Right lung (tissue), 5 donors: ENCODE measurements around the gene EYS. TPM values are rescaled to one million over a fixed set of nuclear protein-coding genes. Genes with fewer than 3 reads are reported as not detected.

Experiments used
- DNase-seq, 2 donors: peaks; one replicate each; pipeline ENCODE4 v3.0.0-alpha.2; 2013
- polyA plus RNA-seq, 5 donors: library from polyadenylated mRNA; unstranded; fragments of 120-200 nt; gene quantifications; one replicate each; pipeline versions ENCODE4 v1.2.1 to v1.2.3, GENCODE V29; 2013; ENCODE audit warnings: inconsistent platforms in 1 of 5, low replicate concordance in 1 of 5; ENCODE audit not compliant: insufficient read length in 5 of 5, insufficient read depth in 1 of 5

EYS gene
- polyA plus RNA-seq, 5 donors, result 0.28 to 0.72 (median 0.54) TPM

- DNase-seq, result no peak
Measured at GRCh38 chr6:64983089-64983488, 723.9 kb downstream of the EYS start.

GRCh38 chr6:64973142-64973541, 733.9 kb downstream of the EYS start:
- DNase-seq, result no peak

GRCh38 chr6:64969139-64969538, 737.9 kb downstream of the EYS start:
- no peak for DNase-seq

GRCh38 chr6:64955435-64955848, 751.6 kb downstream of the EYS start:
- DNase-seq, result no peak

- DNase-seq, result no peak
Measured at GRCh38 chr6:64949257-64949656, 757.8 kb downstream of the EYS start.

GRCh38 chr6:64948261-64948660, 758.8 kb downstream of the EYS start:
- DNase-seq, result no peak

GRCh38 chr6:64945450-64945849, 761.6 kb downstream of the EYS start:
- DNase-seq, result no peak

GRCh38 chr6:64932486-64932885, 774.5 kb downstream of the EYS start:
- no peak for DNase-seq

GRCh38 chr6:64930681-64931080, 776.3 kb downstream of the EYS start:
- DNase-seq, result no peak

GRCh38 chr6:64926051-64926450, 781.0 kb downstream of the EYS start:
- no peak for DNase-seq

GRCh38 chr6:64920257-64920656, 786.8 kb downstream of the EYS start:
- DNase-seq, result no peak

- no peak for DNase-seq
Measured at GRCh38 chr6:64914124-64914523, 792.9 kb downstream of the EYS start.

GRCh38 chr6:64912966-64913365, 794.1 kb downstream of the EYS start:
- DNase-seq, result peak; percentile 12 to 13

- DNase-seq, result no peak
Measured at GRCh38 chr6:64908104-64908503, 798.9 kb downstream of the EYS start.

- DNase-seq, result no peak
Measured at GRCh38 chr6:64904616-64905015, 802.4 kb downstream of the EYS start.

- DNase-seq, result no peak
Measured at GRCh38 chr6:64902596-64902995, 804.4 kb downstream of the EYS start.

GRCh38 chr6:64896939-64897338, 810.1 kb downstream of the EYS start:
- DNase-seq, result no peak

GRCh38 chr6:64895945-64896344, 811.1 kb downstream of the EYS start:
- DNase-seq, result no peak

GRCh38 chr6:64890609-64891008, 816.4 kb downstream of the EYS start:
- DNase-seq, result no peak

- no peak for DNase-seq
Measured at GRCh38 chr6:64889144-64889543, 817.9 kb downstream of the EYS start.

GRCh38 chr6:64874776-64875175, 832.2 kb downstream of the EYS start:
- no peak for DNase-seq

GRCh38 chr6:64872633-64873032, 834.4 kb downstream of the EYS start:
- no peak for DNase-seq

- no peak for DNase-seq
Measured at GRCh38 chr6:64861039-64861651, 845.9 kb downstream of the EYS start.

- no peak for DNase-seq
Measured at GRCh38 chr6:64860203-64860602, 846.8 kb downstream of the EYS start.
